Occipital lobe (tissue), 2 donors: Measurements from ENCODE around the gene TMEM87B. TPM values are rescaled to one million over a fixed set of nuclear protein-coding genes. Genes with fewer than 3 reads are reported as not detected.
"Not testable (repeated sequence)": the region's sequence is repeated elsewhere in the genome, so short reads cannot be mapped to it uniquely, and the experiment has no call there.

Experiments
- DNase-seq: peaks from one replicate; lab custom pipeline; 2025; lab: John Stamatoyannopoulos, UW
- total RNA-seq: library from RNA; depleted of rRNA; stranded (reverse); fragments of >200 nt; gene quantifications from one replicate; pipeline ENCODE4 v1.2.3, GENCODE V29; 2014

The TMEM87B gene
- total RNA-seq, 1 donor from 2014 or later: 15.3 TPM

DNA sequence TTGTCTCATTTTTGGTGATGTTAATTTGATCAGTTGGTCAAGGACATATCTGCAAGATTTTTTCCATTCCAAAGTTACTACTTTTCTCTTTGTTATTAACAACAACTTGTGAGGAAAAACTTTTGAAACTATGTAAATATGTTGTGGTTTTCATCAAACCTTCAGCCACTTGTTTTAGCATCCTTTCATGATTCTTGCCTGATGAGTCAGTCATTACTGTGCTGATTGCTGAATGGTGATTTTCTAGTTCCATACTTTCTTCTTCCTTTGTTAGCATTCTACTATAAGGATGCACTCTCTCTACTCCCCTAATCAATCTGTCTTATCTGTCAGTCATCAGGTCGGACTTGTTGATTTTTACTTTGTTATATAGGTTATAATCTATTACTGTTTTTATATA is 10.9 kb downstream of the TMEM87B start:
- no peak for DNase-seq

DNA sequence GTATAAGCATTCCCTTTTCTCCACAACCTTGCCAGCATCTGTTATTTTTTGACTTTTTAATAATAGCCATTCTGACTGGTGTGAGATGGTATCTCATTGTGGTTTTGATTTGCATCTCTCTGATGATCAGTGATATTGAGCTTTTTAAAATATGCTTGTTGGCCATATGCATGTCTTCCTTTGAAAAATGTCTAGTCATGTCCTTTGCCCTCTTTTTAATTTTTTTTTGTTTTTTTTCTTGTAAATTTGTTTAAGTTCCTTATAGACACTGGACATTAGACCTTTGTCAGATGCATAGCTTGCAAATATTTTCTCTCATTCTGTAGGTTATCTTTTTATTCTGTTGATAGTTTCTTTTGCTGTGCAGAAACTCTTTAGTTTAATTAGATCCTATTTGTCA is 14.7 kb downstream of the TMEM87B start:
- DNase-seq: not testable (repeated sequence)

DNA sequence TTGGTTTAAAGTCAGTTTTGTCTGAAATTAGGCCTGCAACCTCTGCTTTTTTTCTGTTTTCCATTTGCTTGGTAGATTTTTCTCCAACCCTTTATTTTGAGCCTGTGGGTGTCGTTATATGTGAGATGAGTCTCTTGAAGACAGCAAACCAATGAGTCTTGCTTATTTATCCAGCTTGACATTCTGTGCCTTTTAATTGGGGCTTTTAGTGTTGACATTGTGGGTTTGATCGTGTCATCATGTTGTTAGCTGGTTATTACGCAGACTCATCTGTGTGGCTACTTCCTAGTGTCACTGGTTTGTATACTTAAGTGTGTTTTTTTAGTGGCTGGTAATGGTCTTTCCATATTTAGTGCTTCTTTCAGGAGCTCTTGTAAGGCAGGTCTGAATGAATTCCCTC is 18.8 kb downstream of the TMEM87B start:
- no peak for DNase-seq

DNA sequence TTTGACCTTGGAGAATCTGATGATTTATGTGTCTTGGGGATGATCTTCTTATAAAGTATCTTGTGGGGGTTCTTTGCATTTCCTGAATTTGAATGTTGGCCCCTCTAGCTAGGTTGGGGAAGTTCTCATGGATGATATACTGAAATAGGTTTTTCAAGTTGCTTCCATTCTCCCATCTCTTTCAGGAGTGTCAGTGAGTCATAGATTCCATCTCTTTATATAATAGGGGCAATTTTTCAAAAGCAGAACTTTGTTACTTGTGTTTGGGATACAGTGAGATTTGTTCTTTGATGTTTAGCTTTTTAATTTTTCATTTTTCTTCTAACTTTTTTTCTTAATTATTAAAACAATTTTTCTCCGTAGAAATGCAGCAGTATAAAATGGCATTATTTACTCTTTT is 19.4 kb downstream of the TMEM87B start:
- no peak for DNase-seq

DNA sequence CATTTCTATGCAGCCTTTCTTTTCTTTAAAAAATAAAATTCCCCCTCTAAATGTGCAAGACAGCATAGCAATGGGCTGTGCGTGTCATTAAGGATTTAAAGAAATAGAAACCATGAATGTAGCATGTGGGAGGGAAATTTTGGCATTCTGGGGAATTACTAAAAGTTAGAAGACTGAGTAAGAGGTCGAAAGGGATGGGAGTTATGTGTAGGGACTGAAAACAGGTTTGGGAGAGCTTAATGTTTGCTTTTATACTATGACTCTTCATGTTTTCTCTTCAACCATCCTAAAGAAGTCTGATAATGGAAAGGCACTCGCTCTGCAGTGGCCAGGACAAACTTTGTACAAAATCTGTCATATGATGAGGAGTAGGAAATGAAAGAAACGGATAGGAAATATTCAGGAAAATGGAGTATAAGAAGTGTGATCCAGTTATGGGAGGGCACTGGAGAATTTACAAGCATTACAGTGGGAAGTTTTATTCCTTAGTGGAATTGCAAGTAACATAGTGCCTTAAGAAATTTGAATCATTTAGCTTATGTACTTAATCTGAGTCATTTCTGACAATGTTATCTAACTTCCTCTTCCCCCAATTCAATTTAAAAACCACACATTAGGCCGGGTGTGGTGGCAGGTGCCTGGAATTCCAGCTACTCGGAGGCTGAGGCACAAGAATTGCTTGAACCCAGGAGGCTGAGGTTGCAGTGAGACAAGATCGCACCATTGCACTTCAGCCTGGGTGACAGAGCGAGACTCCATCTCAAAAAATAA is 20.6 kb downstream of the TMEM87B start:
- DNase-seq: no peak

DNA sequence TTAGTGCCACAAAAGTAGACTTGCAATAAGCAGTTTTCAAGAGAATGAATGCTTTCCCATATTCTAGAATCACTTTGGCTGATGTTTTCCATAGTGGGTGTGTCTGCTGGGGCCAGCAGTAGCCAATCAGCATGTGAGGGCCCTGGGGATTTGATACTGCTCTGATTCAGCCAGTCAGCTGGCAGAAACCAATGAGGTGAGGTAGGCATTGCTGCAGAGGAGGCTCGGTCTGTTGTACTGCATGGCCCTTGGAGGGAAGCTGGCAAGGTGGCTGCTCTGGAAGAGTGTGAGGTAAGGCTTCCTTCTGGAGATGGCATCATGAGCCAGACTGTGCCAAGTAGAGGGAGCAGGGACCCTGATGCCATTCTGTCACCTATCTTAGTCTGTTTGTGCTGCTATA is 22.7 kb downstream of the TMEM87B start:
- DNase-seq: no peak

DNA sequence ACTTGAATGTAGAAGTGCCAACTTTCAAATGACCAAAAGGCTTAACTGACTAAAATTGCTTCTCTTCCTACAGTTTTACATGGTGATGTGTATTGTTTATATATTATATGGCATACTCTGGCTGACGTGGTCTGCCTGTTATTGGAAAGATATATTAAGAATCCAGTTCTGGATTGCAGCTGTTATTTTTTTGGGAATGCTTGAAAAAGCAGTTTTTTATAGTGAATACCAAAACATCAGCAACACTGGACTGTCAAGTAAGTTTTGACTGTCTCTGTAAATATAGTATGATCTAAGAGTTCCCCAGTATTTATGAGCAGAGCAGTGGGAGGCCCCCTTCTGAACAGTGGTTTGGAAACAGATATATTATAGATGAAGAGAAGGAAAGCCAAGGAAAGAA is 26.2 kb downstream of the TMEM87B start:
- no peak for DNase-seq

DNA sequence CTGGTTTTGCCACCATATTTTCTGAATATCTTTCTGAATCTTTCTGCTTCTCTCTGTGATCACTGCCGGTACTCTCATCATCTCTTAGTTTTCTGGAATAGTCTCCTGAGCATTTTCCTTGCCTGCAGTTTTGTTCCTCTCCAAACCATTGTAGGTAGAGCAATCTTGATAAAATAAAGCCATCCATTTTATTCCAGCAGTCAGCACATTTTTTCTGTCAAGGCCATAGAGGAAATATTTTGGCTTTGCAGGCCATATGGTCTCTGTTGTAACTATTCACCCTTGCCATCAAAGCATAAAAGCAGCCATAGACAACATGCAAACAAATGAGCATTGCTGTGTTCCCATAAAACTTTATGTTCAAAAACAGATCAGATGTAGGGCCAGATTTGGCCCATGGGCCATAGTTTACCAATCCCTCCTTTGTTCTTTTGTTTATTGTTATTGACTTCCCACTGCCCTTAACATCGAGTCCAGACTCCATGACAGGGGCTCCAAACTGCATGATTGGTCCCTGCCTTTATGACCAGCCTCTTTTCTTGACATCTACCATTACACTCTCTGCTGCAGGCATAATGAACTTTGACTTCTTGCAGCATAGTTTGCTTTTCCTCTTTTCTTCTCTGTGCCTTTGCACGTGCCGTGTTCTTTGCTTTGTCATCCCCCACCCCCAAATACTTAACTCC is 29.8 kb downstream of the TMEM87B start:
- no peak for DNase-seq

DNA sequence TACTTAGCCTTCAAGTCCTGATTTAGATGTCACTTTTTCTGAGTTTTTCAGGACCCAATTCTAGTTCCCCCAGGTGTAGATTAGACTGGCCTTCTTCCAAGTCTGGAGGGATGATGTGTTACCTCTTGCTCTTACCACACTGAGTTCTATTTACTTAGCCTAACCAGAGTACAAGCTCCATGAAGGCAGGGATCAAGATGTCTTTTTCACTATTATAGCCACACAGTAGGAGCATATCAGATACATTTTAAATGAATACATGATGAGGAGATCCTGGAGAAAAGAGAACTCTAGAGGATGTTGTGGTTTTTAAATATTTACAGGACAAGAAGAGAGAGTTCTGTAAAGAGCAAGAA is 30.3 kb downstream of the TMEM87B start:
- DNase-seq: no peak

DNA sequence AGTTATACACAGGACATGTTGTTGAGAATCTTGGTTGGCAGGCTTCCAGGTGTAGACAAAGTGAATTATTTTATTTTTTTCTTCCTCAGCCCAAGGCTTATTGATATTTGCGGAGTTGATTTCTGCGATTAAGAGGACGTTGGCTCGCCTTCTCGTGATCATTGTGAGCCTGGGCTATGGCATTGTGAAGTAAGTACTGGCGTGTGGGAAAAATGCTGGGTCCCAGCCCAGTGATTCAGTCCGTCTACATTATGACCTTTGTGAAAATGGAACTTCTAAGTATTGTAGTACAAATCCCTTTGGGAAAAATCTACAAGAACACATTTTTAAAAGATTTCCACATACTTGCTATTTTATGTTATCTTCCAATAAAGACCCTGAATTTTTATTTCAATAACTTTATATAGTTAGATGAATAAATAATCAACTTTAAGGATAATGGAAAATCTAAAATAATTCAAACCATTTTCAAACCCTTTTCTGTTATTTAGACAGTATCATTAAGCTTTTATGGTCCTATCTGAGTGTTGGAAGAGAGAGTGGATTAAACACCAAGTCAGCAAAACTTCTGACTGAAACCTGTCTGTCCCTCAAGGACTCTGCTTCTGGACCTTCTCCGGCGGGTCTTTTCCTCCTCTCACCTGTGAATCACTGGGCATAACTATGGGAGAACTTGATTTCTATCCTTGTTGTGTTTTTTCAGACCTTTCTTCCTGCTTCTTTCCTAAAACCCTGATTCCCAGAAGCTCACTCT is 31.0 kb downstream of the TMEM87B start:
- DNase-seq: no peak

DNA sequence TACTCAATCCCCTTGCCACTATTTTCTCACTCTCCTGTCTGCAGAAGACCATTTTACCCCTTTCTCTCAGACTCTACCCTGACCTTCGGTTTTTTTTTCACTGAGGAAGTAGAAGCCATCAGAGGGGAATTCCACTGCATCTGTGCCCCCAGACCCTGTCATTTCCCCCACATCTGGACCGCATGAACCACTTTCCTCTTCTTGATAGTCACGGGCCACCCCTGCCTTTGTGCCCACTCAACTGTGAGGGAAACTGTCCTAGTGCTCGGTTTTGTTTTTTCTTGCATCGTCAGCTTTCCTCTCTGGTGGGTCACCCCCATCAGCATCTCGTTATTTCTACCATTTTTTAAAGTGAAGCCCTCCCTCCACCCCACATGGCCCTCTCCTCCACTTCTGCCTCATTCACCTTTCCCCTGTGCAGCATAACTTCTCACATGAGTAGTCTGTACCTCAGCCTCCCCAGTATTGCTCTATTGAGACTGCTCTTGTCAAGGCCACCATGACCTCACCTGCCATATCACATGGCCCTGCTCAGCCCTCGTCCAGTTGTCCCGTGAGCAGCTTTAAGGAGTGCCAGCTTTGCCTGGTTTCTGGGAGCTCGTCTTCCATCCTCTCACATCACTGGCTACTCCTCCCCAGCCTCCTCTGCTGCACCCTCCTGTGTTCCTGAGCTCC is 32.4 kb downstream of the TMEM87B start:
- no peak for DNase-seq

DNA sequence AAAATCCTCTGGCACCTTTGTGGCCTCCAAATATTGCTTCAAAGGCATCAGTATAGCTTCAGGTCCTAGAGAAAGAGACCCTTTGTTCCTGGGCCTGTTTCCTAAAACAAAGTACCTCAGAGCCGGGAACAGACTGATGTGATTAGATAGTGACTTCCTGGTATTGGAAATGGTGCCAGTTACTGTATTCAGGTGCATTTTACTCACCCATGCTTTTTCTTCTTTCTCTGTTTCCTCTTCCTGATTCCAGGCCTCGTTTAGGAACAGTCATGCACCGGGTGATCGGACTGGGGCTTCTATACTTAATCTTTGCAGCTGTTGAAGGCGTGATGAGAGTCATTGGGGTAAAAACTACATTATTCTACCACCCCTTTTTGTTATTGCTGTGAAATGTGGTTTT is 34.3 kb downstream of the TMEM87B start:
- no peak for DNase-seq

DNA sequence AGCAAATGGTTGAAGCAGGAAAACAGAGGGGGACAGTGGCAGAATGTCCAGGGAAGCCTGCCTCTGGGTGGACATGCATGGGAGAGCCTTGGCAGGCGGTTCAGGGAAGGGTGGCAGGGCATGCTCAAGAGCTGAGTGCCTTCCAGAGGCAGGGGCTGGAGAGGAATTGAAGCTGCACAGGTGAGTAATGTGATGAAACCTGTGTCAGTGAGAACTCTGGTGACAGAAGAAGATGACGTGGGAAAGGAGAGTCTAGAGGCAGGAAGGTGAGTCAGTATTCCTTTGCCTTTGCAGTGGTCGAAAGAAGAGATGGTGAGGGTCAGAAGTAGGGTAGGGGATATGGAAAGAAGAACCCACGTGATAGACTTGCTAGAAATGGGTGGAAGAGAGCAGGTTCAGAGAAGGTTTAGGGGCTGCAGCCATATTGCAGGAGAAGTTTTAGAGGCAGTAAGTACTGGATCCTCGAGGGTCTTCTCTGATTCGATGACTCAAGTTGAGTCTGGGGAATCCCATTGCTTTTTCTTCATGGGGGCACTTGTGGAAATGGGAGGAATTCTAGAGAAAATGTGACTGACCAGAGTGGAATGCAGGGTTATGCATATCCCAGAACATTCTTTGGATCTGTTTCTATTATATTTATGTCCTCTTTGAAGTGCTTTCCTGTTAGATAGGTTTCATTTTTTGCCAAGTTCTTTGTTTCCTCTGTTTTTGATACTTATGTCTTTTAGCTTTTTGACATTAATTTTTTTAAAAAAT is 37.4 kb downstream of the TMEM87B start:
- no peak for DNase-seq

DNA sequence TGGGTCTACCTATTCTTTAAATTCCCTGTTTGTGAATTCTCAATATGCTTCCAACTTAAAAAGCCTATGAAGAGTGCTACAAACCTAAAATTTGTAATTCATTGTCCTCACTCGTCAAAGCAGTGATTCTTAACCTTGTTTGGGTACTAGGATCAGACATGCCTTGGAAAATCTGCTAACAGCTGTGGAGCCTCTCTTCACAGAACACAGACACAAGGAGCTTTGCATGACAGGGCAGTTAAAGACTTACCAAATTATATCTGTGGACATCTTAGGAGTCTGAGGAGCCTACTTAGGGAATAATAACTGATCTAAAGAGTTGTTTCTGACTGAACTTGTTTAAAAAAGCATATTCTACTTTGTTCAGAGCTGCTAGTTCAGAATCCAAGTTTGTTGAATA is 38.1 kb downstream of the TMEM87B start:
- DNase-seq: no peak

DNA sequence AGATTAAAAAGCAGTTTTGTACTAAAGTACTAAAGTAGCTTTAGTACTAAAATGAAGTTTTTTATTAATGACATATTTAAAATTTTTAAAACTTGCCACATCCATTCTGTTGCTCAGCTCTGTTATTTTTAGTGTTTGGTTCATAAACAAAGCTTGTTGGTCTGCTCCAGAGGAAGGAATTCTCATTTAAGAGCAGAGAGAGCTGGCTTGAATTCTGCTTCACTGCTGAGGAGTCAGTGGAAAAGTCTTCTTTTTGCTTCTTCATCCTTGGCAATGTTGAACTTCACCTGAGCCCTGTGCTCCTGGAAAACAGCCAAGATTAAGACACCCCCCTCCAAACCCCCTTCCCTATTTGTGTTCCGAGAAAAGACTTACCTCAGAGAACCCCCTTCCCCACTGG is 40.6 kb downstream of the TMEM87B start:
- no peak for DNase-seq

DNA sequence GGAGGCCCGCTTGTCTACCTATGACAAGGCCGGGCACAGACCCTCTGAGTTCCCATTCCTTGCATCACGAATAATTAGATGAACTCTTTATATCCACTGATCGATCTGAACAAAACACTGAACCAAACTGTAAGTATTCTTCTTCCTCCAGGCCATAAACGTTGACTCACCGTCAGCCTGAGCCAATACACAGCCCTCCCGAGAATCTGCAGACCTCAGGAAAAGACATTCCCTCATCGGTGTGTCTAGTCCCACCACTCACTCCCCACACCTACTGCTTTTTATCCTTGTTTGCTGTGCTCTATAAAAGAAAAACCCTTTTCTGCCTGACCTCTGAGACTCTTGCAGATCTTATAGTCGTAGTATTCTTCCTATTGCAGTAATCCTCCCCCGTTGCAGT is 41.0 kb downstream of the TMEM87B start:
- no peak for DNase-seq

DNA sequence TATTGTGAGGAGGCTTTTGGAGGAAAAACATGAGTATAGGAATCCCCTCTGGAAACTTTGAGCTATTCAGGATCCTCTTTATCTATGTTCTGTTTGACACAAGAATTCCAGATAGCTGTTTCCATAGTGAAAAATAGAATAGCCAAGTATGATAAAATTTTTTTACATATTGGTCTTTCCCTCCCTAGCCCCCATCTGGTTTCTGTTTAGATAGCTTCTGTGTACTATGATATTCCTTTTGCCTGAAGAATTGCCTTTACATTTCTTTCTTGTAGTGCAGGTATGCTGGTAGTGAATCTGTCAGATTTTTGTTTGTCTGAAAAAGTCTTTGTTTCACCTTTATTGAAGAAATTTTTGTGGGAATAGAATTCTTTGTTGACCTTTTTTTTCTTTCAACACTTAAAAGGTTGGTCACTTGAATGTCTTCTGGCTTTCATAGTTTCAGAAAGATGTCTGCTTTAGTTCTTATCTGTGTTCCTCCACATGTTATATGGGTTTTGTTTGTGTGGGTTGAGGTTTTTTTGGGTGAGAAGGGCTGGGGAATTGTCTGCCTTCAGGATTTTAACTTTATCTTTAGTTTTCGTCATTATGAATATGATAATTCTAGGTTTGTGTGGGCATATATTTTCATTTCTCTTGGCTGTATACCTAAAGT is 53.2 kb downstream of the TMEM87B start:
- no peak for DNase-seq

DNA sequence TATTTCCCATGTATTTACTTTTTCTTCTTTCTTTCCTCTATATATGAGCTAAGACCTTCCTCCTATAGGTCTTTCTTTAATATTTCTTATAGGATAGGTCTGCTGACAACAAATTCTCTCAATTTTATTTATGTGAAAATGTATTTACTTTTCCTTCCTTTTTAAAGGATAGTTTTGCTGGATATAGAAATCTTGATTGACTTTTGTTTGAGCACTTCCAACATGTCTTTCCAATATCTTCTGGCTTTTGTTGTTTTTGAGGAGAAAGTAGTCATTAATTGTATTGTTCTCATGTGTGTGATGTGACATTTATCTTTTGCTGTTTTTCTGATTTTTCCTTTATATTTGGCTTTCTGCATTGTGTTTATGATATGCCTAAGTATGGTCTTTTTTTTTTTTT is 54.2 kb downstream of the TMEM87B start:
- DNase-seq: no peak

DNA sequence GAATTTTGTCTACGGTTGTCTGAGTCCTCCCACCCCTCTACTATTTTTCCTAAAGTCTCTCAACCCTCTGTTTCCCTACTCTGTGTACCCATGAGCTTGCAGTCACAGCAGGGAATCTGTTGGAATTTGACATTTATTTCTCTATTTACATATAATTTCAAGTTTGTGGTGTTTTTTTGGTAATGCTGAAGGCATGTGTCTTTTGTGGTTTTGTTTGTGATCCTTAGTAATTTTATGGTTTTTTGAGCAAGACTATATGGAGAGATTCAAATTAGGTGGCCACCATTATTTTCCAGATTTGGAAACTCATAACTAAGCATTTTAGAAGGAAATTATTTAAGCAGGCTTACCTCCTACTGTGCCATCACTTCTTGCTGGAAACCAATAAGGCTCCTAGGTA is 55.9 kb downstream of the TMEM87B start:
- no peak for DNase-seq

DNA sequence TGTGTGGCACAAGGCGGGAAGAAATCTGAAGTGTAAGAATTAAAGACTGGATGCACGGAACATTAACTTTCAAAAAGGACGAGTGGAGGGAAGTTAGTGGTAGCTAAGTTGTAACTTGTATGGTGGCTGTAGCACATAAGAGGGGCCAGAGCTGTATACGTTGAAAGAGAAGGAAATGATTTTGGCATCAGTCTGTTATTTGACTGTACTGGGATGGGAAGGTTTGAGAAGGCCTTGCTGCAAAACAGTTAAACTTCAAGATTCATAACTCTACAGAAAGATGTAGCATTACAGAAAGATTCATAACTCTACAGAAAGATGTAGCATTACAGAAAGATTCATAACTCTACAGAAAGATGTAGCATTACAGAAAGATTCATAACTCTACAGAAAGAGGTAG is 58.3 kb downstream of the TMEM87B start:
- DNase-seq: not testable (repeated sequence)

DNA sequence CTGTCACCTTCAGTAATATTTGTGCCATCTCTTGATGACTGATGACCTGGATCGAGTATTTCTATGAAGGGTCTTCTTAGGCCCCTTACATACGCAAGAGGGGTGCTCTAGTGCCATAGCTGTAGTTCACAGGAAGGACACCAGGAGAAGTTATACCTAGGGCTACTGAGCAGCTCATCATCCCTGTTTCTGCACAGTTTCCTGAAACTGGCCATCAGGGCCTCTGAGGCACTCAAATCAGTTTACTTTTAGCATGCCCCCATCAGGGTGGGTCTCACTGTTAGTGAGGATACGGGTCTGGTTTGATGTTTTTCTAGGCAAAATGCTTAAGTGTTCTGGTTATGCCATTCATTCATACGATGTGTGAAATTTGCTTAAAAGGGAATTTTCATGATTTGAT is 63.1 kb downstream of the TMEM87B start:
- no peak for DNase-seq
